Measurements from ENCODE around the gene PXMP2. TPM values are rescaled to one million over a fixed set of nuclear protein-coding genes. Genes with fewer than 3 reads are reported as not detected.
A peak's percentile ranks its signal among the peaks of the same experiment; 100 is the strongest.

The PXMP2 gene
- total RNA-seq, 2 donors from 2014 or later = 7.1 to 8.1 TPM

GRCh38 chr12:132698341-132698740 is 11.0 kb downstream of the PXMP2 start:
- H3K36me3 Mint-ChIP-seq (ENCODE audit: low read depth) = peaks cover 43% of the 10 kb centered on the region
- ATAC-seq (replicated peaks) = no peak
- no peaks in the 10 kb centered on the region for H3K4me1 Mint-ChIP-seq
- H3K27ac Mint-ChIP-seq = no peak overlapping the region
- H3K27me3 Mint-ChIP-seq = no peaks in the 10 kb centered on the region
- no peak overlapping the region for H3K4me3 Mint-ChIP-seq
- H3K9me3 Mint-ChIP-seq = no peaks in the 10 kb centered on the region

- Mint-ChIP-seq H3K9me3 (no peaks in the 10 kb centered on the region), H3K27ac (no peak overlapping the region), H3K4me3 (no peak overlapping the region), H3K27me3 (no peaks in the 10 kb centered on the region), H3K36me3 (ENCODE audit: low read depth) (peaks cover 43% of the 10 kb centered on the region), H3K4me1 (no peaks in the 10 kb centered on the region)
- ATAC-seq (replicated peaks) = no peak
Measured at GRCh38 chr12:132700212-132700822, 12.9 kb downstream of the PXMP2 start.

GRCh38 chr12:132702640-132703039 is 15.3 kb downstream of the PXMP2 start:
- peaks cover 33% of the 10 kb centered on the region for H3K36me3 Mint-ChIP-seq (ENCODE audit: low read depth)
- H3K4me1 Mint-ChIP-seq = no peaks in the 10 kb centered on the region
- no peaks in the 10 kb centered on the region for H3K27me3 Mint-ChIP-seq
- H3K9me3 Mint-ChIP-seq = no peaks in the 10 kb centered on the region
- H3K27ac Mint-ChIP-seq = no peak overlapping the region
- no peak overlapping the region for H3K4me3 Mint-ChIP-seq
- ATAC-seq (replicated peaks) = no peak

GRCh38 chr12:132703641-132704040 is 16.3 kb downstream of the PXMP2 start:
- Mint-ChIP-seq H3K36me3 (ENCODE audit: low read depth) (peaks cover 23% of the 10 kb centered on the region), H3K27ac (no peak overlapping the region), H3K4me3 (no peak overlapping the region), H3K4me1 (no peaks in the 10 kb centered on the region), H3K27me3 (no peaks in the 10 kb centered on the region), H3K9me3 (peaks cover 5% of the 10 kb centered on the region)
- no peak for ATAC-seq (replicated peaks)

GRCh38 chr12:132707241-132707640 is 19.9 kb downstream of the PXMP2 start:
- no peak for ATAC-seq (replicated peaks)
- Mint-ChIP-seq H3K27ac (no peak overlapping the region), H3K36me3 (ENCODE audit: low read depth) (peaks cover 2% of the 10 kb centered on the region), H3K27me3 (no peaks in the 10 kb centered on the region), H3K9me3 (peaks cover 5% of the 10 kb centered on the region), H3K4me3 (no peak overlapping the region), H3K4me1 (no peaks in the 10 kb centered on the region)

- no peak for ATAC-seq (replicated peaks)
- Mint-ChIP-seq H3K27ac (peak overlapping the region; percentile 52), H3K4me3 (no peak overlapping the region), H3K9me3 (peaks cover 5% of the 10 kb centered on the region), H3K27me3 (no peaks in the 10 kb centered on the region), H3K36me3 (ENCODE audit: low read depth) (peaks cover 7% of the 10 kb centered on the region), H3K4me1 (peaks cover under 1% of the 10 kb centered on the region)
Measured at GRCh38 chr12:132708150-132708549, 20.8 kb downstream of the PXMP2 start.

GRCh38 chr12:132710043-132710404 is 22.6 kb downstream of the PXMP2 start:
- H3K36me3 Mint-ChIP-seq (ENCODE audit: low read depth) = peaks cover 24% of the 10 kb centered on the region
- H3K27ac Mint-ChIP-seq = peak overlapping the region; percentile 88
- H3K4me1 Mint-ChIP-seq = peaks cover 5% of the 10 kb centered on the region
- ATAC-seq (replicated peaks) = peak; percentile 3
- peaks cover 5% of the 10 kb centered on the region for H3K9me3 Mint-ChIP-seq
- H3K4me3 Mint-ChIP-seq = peak overlapping the region; percentile 91
- H3K27me3 Mint-ChIP-seq = no peaks in the 10 kb centered on the region

GRCh38 chr12:132710405-132711079 is 23.2 kb downstream of the PXMP2 start, which contains the start of gene PGAM5:
PGAM5 (plus strand) TSS chr12:132710842; CDS start chr12:132710877, 35 bp downstream.
- peak; percentile 94 for ATAC-seq (replicated peaks)
- Mint-ChIP-seq H3K9me3 (peaks cover 5% of the 10 kb centered on the region), H3K27ac (peak within 1 kb of the TSS; percentile 88), H3K36me3 (ENCODE audit: low read depth) (peaks cover 30% of the 10 kb centered on the region), H3K4me3 (peak within 1 kb of the TSS; percentile 91), H3K4me1 (peaks cover 5% of the 10 kb centered on the region), H3K27me3 (no peaks in the 10 kb centered on the region)

- peak; percentile 28 for ATAC-seq (replicated peaks)
- Mint-ChIP-seq H3K4me1 (peaks cover 5% of the 10 kb centered on the region), H3K27me3 (no peaks in the 10 kb centered on the region), H3K4me3 (peak overlapping the region; percentile 78), H3K9me3 (peaks cover 5% of the 10 kb centered on the region), H3K36me3 (ENCODE audit: low read depth) (peaks cover 37% of the 10 kb centered on the region), H3K27ac (peak overlapping the region; percentile 38)
Measured at GRCh38 chr12:132711080-132711843, 23.9 kb downstream of the PXMP2 start.

- Mint-ChIP-seq H3K4me3 (peak overlapping the region; percentile 43), H3K27ac (no peak overlapping the region), H3K36me3 (ENCODE audit: low read depth) (peaks cover 53% of the 10 kb centered on the region), H3K4me1 (peaks cover 5% of the 10 kb centered on the region), H3K9me3 (peaks cover 4% of the 10 kb centered on the region), H3K27me3 (no peaks in the 10 kb centered on the region)
- no peak for ATAC-seq (replicated peaks)
Measured at GRCh38 chr12:132713123-132713522, 25.7 kb downstream of the PXMP2 start.

GRCh38 chr12:132715874-132716273 is 28.5 kb downstream of the PXMP2 start:
- H3K4me1 Mint-ChIP-seq = peaks cover 5% of the 10 kb centered on the region
- no peak for ATAC-seq (replicated peaks)
- no peak overlapping the region for H3K4me3 Mint-ChIP-seq
- peaks cover 80% of the 10 kb centered on the region for H3K36me3 Mint-ChIP-seq (ENCODE audit: low read depth)
- H3K9me3 Mint-ChIP-seq = no peaks in the 10 kb centered on the region
- no peaks in the 10 kb centered on the region for H3K27me3 Mint-ChIP-seq
- H3K27ac Mint-ChIP-seq = no peak overlapping the region

GRCh38 chr12:132716356-132716755 is 29.0 kb downstream of the PXMP2 start:
- no peaks in the 10 kb centered on the region for H3K9me3 Mint-ChIP-seq
- peaks cover 5% of the 10 kb centered on the region for H3K4me1 Mint-ChIP-seq
- H3K36me3 Mint-ChIP-seq (ENCODE audit: low read depth) = peaks cover 84% of the 10 kb centered on the region
- no peaks in the 10 kb centered on the region for H3K27me3 Mint-ChIP-seq
- H3K4me3 Mint-ChIP-seq = no peak overlapping the region
- no peak overlapping the region for H3K27ac Mint-ChIP-seq
- no peak for ATAC-seq (replicated peaks)

- H3K4me3 Mint-ChIP-seq = no peak overlapping the region
Measured at GRCh38 chr12:132717011-132717410, 29.6 kb downstream of the PXMP2 start.

GRCh38 chr12:132717531-132718387 is 30.4 kb downstream of the PXMP2 start:
- Mint-ChIP-seq H3K36me3 (ENCODE audit: low read depth) (peaks cover 94% of the 10 kb centered on the region), H3K4me1 (peaks cover 5% of the 10 kb centered on the region), H3K4me3 (no peak overlapping the region), H3K9me3 (no peaks in the 10 kb centered on the region), H3K27ac (no peak overlapping the region), H3K27me3 (no peaks in the 10 kb centered on the region)
- no peak for ATAC-seq (replicated peaks)

More at GRCh38 chr12:132717011-132717410, 29.6 kb downstream of the PXMP2 start:
- Mint-ChIP-seq H3K9me3 (no peaks in the 10 kb centered on the region), H3K27me3 (no peaks in the 10 kb centered on the region), H3K36me3 (ENCODE audit: low read depth) (peaks cover 91% of the 10 kb centered on the region), H3K27ac (no peak overlapping the region), H3K4me1 (peaks cover 5% of the 10 kb centered on the region)
- no peak for ATAC-seq (replicated peaks)

All from activated T-helper 17 cell treated with anti-CD3 and anti-CD28 coated beads, Interleukin-2, amount 50 U/mL, for 72 hours (primary cell).